ENCODE data around the gene BCO1.

The BCO1 gene

GRCh38 chr16:81219151-81219550, 19.3 kb upstream of the BCO1 start:
- no peak for TF ChIP-seq CTCF (IDR thresholded peaks at IDR 0.05)

- TF ChIP-seq CTCF (IDR thresholded peaks at IDR 0.05), result no peak
Measured at GRCh38 chr16:81220349-81220748, 18.1 kb upstream of the BCO1 start.

- TF ChIP-seq CTCF (IDR thresholded peaks at IDR 0.05), result no peak
Measured at GRCh38 chr16:81221731-81222130, 16.8 kb upstream of the BCO1 start.

GRCh38 chr16:81224824-81225223, 13.7 kb upstream of the BCO1 start:
- TF ChIP-seq CTCF (IDR thresholded peaks at IDR 0.05), result no peak

- no peak for TF ChIP-seq CTCF (IDR thresholded peaks at IDR 0.05)
Measured at GRCh38 chr16:81227785-81228184, 10.7 kb upstream of the BCO1 start.

- TF ChIP-seq CTCF (IDR thresholded peaks at IDR 0.05), result no peak
Measured at GRCh38 chr16:81229811-81230210, 8.7 kb upstream of the BCO1 start.

- no peak for TF ChIP-seq CTCF (IDR thresholded peaks at IDR 0.05)
Measured at GRCh38 chr16:81231014-81231413, 7.5 kb upstream of the BCO1 start.

GRCh38 chr16:81232740-81233367, 5.6 kb upstream of the BCO1 start:
- TF ChIP-seq CTCF (IDR thresholded peaks at IDR 0.05), result no peak

All from LNCAP (cell line).